Measurements from ENCODE around the gene ACTMAP.
"Not testable (repeated sequence)": the region's sequence is repeated elsewhere in the genome, so short reads cannot be mapped to it uniquely, and the experiment has no call there.

The ACTMAP gene

DNA sequence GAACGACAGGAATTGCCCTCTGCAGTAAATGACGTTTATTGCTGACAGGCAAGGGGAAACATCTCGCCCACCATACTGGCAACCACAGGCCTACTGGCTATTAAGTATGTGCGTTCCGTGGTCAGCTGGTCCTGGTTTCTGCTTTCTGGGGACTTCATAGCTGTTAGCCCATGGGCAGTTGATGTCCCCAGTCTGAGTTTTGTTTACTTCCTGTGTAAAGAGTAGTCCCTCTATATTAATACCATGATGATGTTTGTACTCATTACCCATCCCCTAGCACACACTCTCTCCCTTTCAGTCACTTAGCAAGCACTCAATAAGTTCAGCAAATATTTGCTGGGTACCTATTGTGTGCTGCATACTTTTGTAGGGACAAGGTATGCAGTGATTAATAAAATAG is 18.6 kb upstream of the ACTMAP start (continued):
- no peak for TF ChIP-seq ZNF70 (CRISPR knock-in tag; IDR thresholded peaks at IDR 0.05)

- not testable (repeated sequence) for ATAC-seq
These were observed 16.1 kb upstream of the ACTMAP start for GRCh38 chr19:40766385-40766784.

DNA sequence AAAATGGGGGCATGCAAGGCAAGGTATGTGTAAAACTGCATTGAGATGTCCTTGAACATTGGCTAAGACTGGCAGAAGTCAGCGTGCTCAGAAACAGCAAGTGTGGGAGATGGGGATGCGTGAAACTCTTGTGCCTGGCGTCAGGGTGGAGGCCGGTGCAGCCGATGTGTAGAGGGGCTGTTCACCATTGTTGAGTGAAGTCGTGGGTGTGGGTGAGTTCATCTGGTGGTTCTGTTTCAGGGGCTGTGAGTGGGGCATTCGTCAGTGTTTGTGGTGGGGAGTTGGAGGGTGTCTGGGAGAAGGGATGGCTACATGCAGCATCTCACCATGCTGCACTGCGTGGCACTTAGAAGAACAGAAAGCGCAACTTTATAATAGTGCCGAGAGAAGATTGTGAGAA is 13.7 kb upstream of the ACTMAP start:
- ATAC-seq = no peak
- TF ChIP-seq CSRNP3 (CRISPR knock-in tag; IDR thresholded peaks at IDR 0.05) = no peak
- TF ChIP-seq ESRRG (CRISPR knock-in tag; IDR thresholded peaks at IDR 0.05) = no peak
- TF ChIP-seq GLIS3 (CRISPR knock-in tag; IDR thresholded peaks at IDR 0.05) = no peak
- TF ChIP-seq PATZ1 (CRISPR knock-in tag; IDR thresholded peaks at IDR 0.05; ENCODE audit: borderline replicate concordance) = no peak
- TF ChIP-seq CSDC2 (CRISPR knock-in tag; IDR thresholded peaks at IDR 0.05) = no peak

DNA sequence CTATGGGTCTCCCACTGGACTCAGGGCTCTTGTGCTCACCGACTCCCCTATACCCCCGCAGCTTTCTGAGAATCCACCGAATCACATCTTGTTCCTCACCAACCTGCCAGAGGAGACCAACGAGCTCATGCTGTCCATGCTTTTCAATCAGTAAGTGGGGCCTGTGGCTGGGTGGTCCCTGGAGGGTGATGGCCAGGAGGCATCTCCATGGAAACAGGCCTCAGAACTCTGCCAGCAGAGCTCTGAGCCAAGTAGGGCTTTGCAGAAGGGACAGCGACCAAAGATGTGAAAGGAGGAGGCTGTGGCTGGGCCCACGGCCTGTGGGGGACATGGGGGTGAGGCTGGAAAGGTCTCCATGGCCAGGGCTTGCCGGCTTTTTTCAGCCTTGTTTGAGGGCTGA is 13.2 kb upstream of the ACTMAP start:
- no peak for TF ChIP-seq SNAI2 (CRISPR knock-in tag; IDR thresholded peaks at IDR 0.05)
- TF ChIP-seq BACH2 (CRISPR knock-in tag; IDR thresholded peaks at IDR 0.05; ENCODE audit: borderline replicate concordance) = no peak
- TF ChIP-seq CSRNP3 (CRISPR knock-in tag; IDR thresholded peaks at IDR 0.05) = no peak
- TF ChIP-seq ESRRG (CRISPR knock-in tag; IDR thresholded peaks at IDR 0.05) = no peak
- no peak for TF ChIP-seq TOX (CRISPR knock-in tag; IDR thresholded peaks at IDR 0.05; ENCODE audit: borderline replicate concordance)
- TF ChIP-seq PATZ1 (CRISPR knock-in tag; IDR thresholded peaks at IDR 0.05; ENCODE audit: borderline replicate concordance) = no peak
- TF ChIP-seq CSDC2 (CRISPR knock-in tag; IDR thresholded peaks at IDR 0.05) = no peak
- no peak for ATAC-seq

GRCh38 chr19:40762754-40763470 is 12.6 kb upstream of the ACTMAP start:
- TF ChIP-seq ZFP3 (CRISPR knock-in tag; IDR thresholded peaks at IDR 0.05) (no peak), GLIS3 (CRISPR knock-in tag; IDR thresholded peaks at IDR 0.05) (no peak), ESRRG (CRISPR knock-in tag; IDR thresholded peaks at IDR 0.05) (no peak), TOX (CRISPR knock-in tag; IDR thresholded peaks at IDR 0.05; ENCODE audit: borderline replicate concordance) (no peak), ZFP30 (CRISPR knock-in tag; IDR thresholded peaks at IDR 0.05) (no peak), ARNTL (CRISPR knock-in tag; IDR thresholded peaks at IDR 0.05; ENCODE audit: borderline replicate concordance, low read depth) (no peak), SNAI2 (CRISPR knock-in tag; IDR thresholded peaks at IDR 0.05) (no peak)
- TF ChIP-seq, protein P1, sequence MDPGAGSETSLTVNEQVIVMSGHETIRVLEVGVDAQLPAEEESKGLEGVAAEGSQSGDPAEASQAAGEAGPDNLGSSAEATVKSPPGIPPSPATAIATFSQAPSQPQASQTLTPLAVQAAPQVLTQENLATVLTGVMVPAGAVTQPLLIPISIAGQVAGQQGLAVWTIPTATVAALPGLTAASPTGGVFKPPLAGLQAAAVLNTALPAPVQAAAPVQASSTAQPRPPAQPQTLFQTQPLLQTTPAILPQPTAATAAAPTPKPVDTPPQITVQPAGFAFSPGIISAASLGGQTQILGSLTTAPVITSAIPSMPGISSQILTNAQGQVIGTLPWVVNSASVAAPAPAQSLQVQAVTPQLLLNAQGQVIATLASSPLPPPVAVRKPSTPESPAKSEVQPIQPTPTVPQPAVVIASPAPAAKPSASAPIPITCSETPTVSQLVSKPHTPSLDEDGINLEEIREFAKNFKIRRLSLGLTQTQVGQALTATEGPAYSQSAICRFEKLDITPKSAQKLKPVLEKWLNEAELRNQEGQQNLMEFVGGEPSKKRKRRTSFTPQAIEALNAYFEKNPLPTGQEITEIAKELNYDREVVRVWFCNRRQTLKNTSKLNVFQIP (CRISPR knock-in tag; IDR thresholded peaks at IDR 0.05; ENCODE audit: borderline replicate concordance, low read depth) = no peak
- ATAC-seq = no peak

DNA sequence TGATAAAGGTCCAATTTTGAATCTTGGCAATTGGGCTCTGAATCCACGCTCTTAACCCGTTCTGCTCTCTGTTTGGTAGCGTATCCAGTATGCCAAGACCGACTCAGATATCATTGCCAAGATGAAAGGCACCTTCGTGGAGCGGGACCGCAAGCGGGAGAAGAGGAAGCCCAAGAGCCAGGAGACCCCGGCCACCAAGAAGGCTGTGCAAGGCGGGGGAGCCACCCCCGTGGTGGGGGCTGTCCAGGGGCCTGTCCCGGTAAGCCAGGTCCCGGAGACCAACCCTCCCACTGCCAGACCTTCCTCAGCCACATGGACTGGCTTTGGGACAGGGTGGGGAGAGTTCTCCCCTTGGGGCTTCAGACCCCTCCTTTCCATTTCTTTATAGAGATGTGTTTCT is 9.1 kb upstream of the ACTMAP start:
- TF ChIP-seq ZFP30 (CRISPR knock-in tag; IDR thresholded peaks at IDR 0.05) = no peak
- no peak for TF ChIP-seq ZFP3 (CRISPR knock-in tag; IDR thresholded peaks at IDR 0.05)
- no peak for TF ChIP-seq ZC3H10 (CRISPR knock-in tag; IDR thresholded peaks at IDR 0.05)
- no peak for TF ChIP-seq TCF4 (CRISPR knock-in tag; IDR thresholded peaks at IDR 0.05; ENCODE audit: borderline replicate concordance)
- no peak for TF ChIP-seq ESRRG (CRISPR knock-in tag; IDR thresholded peaks at IDR 0.05)
- TF ChIP-seq PATZ1 (CRISPR knock-in tag; IDR thresholded peaks at IDR 0.05; ENCODE audit: borderline replicate concordance) = no peak
- TF ChIP-seq ARNTL (CRISPR knock-in tag; IDR thresholded peaks at IDR 0.05; ENCODE audit: borderline replicate concordance, low read depth) = no peak
- no peak for TF ChIP-seq CSDC2 (CRISPR knock-in tag; IDR thresholded peaks at IDR 0.05)
- no peak for TF ChIP-seq ZNF565 (CRISPR knock-in tag; conservative IDR thresholded peaks at IDR 0.05; ENCODE audit: low read depth)
- TF ChIP-seq BACH2 (CRISPR knock-in tag; IDR thresholded peaks at IDR 0.05; ENCODE audit: borderline replicate concordance) = no peak
- TF ChIP-seq CSRNP3 (CRISPR knock-in tag; IDR thresholded peaks at IDR 0.05) = no peak
- no peak for TF ChIP-seq ZNF70 (CRISPR knock-in tag; IDR thresholded peaks at IDR 0.05)
- no peak for ATAC-seq

Measured in SK-N-SH treated with all-trans-retinoic acid at 6 μM for 48 hours (cell line).